Natural killer cell (primary cell): ENCODE results near the gene TNFRSF21. TPM values are rescaled to one million over a fixed set of nuclear protein-coding genes. Genes with fewer than 3 reads are reported as not detected.

ENCODE experiments used
- ATAC-seq, 3 donors: fragments of 150-1000 bp in 2 of 3; fragments of 200-7000 bp in 1 of 3; cut with Tn5 transposase; 1 replicate in 1 of 3; 2 replicates in 2 of 3; pipeline ENCODE4 v1.10.0; 2021; ENCODE audit warnings: mild to moderate bottlenecking in 2 of 3, moderate library complexity in 2 of 3
- DNase-seq, 2 donors: peaks; one replicate each; pipeline versions ENCODE4 v3.0.0 to v3.0.0-alpha.2; 2013 to 2021; ENCODE audit warnings: mixed read lengths in 1 of 2
- H3K27ac ChIP-seq: one replicate; pipeline ENCODE4 v1.5.1; 2013; ENCODE audit warnings: mild to moderate bottlenecking, low read length
- H3K27me3 ChIP-seq: one replicate; pipeline ENCODE4 v1.6.1; 2013; ENCODE audit warnings: low read length; ENCODE audit not compliant: control insufficient read depth, insufficient read depth
- H3K36me3 ChIP-seq: one replicate; pipeline ENCODE4 v1.6.1; 2013; ENCODE audit warnings: low read length; ENCODE audit not compliant: control insufficient read depth, insufficient read depth
- H3K4me1 ChIP-seq: one replicate; pipeline ENCODE4 v1.6.1; 2013; ENCODE audit warnings: low read length; ENCODE audit not compliant: control insufficient read depth, insufficient read depth
- H3K4me3 ChIP-seq: one replicate; pipeline ENCODE4 v1.5.1; 2013; ENCODE audit warnings: low read length
- H3K9me3 ChIP-seq: one replicate; pipeline ENCODE4 v1.6.1; 2013; ENCODE audit warnings: low read length; ENCODE audit not compliant: control insufficient read depth, insufficient read depth
- H3K27ac Mint-ChIP-seq, 2 donors: one replicate each; pipeline ENCODE4 v1.8.0; 2022; ENCODE audit warnings: mild to moderate bottlenecking in 2 of 2, mixed read lengths in 2 of 2, moderate library complexity in 1 of 2
- H3K27me3 Mint-ChIP-seq, 2 donors: one replicate each; pipeline ENCODE4 v1.8.0; 2022; ENCODE audit warnings: low read depth in 2 of 2, mixed read lengths in 2 of 2
- H3K36me3 Mint-ChIP-seq: one replicate; pipeline ENCODE4 v1.8.0; 2022; ENCODE audit warnings: mixed read lengths
- H3K4me1 Mint-ChIP-seq, 2 donors: one replicate each; pipeline ENCODE4 v1.8.0; 2022; ENCODE audit warnings: mixed read lengths in 2 of 2
- H3K4me3 Mint-ChIP-seq: one replicate; pipeline ENCODE4 v1.8.0; 2022; ENCODE audit warnings: mild to moderate bottlenecking, moderate library complexity, mixed read lengths
- H3K9me3 Mint-ChIP-seq, 2 donors: one replicate each; pipeline ENCODE4 v1.8.0; 2022; ENCODE audit warnings: mixed read lengths in 2 of 2
- WGBS: methylation state at CpG from one replicate; pipeline ENCODE4 v1.1.7; 2013; ENCODE audit warnings: missing lambda C conversion rate; ENCODE audit not compliant: insufficient coverage; 5-methylcytosine and 5-hydroxymethylcytosine counted together
- intact Hi-C: fragments of 100-400 bp; cut with micrococcal nuclease; formaldehyde crosslinking; loops from one replicate; pipeline ENCODE4 v1.14.2; 2022
- total RNA-seq, 4 donors: library from RNA; stranded (reverse); fragments of 120-200 nt in 1 of 4; gene quantifications; one replicate each; pipeline versions ENCODE4 v1.2.3 to v1.2.4, GENCODE V29; 2013 to 2022
- TF ChIP-seq, protein P1 (sequence below): fragments of 200-600 bp; IDR thresholded peaks from one replicate; pipeline ENCODE4 v1.8.0; 2022; ENCODE audit warnings: antibody characterized with exemption

Gene TNFRSF21
- total RNA-seq, 3 donors from 2014 or later (not counting 1 experiment from before 2014, with no cell fraction given), result 0.58 to 0.92 TPM; not detected in 1

DNA sequence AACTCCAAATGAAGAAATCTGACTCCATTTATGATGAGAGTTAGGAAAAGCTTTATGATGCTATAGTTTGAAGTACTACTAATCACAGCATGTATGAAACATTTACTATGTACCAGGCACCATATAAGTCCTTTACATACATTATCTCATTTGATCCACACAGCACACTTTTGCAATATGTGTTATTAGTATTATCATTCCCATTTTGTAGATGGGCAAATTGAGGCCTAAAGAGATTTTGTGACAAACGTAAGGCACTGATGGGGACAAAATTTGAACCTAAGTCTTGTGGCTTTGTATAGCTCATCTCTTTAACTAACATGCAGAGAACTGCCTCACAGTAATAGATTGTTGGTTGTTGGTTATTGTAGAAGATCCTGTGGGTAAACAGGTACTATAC is 14.2 kb upstream of the TNFRSF21 start:
- no peak for DNase-seq
- Histone ChIP-seq H3K4me3 (no peak overlapping the region), H3K36me3 (no peaks in the 10 kb centered on the region), H3K9me3 (no peaks in the 10 kb centered on the region), H3K27ac (no peak overlapping the region), H3K27me3 (no peaks in the 10 kb centered on the region), H3K4me1 (no peaks in the 10 kb centered on the region)
- intact Hi-C loops, result no loop called here
- Mint-ChIP-seq H3K4me1 (no peaks in the 10 kb centered on the region), H3K27ac (no peak overlapping the region), H3K9me3 (peaks cover 0 to under 1% of the 10 kb centered on the region in 2 donors), H3K4me3 (no peak overlapping the region), H3K27me3 (peaks cover 5 to 9% of the 10 kb centered on the region in 2 donors), H3K36me3 (no peaks in the 10 kb centered on the region)
- whole genome bisulfite sequencing, result no CpG with 5 or more reads among the region's 1 CpG
- TF ChIP-seq, protein P1, sequence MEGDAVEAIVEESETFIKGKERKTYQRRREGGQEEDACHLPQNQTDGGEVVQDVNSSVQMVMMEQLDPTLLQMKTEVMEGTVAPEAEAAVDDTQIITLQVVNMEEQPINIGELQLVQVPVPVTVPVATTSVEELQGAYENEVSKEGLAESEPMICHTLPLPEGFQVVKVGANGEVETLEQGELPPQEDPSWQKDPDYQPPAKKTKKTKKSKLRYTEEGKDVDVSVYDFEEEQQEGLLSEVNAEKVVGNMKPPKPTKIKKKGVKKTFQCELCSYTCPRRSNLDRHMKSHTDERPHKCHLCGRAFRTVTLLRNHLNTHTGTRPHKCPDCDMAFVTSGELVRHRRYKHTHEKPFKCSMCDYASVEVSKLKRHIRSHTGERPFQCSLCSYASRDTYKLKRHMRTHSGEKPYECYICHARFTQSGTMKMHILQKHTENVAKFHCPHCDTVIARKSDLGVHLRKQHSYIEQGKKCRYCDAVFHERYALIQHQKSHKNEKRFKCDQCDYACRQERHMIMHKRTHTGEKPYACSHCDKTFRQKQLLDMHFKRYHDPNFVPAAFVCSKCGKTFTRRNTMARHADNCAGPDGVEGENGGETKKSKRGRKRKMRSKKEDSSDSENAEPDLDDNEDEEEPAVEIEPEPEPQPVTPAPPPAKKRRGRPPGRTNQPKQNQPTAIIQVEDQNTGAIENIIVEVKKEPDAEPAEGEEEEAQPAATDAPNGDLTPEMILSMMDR, result no peak
- ATAC-seq, result no peak

DNA sequence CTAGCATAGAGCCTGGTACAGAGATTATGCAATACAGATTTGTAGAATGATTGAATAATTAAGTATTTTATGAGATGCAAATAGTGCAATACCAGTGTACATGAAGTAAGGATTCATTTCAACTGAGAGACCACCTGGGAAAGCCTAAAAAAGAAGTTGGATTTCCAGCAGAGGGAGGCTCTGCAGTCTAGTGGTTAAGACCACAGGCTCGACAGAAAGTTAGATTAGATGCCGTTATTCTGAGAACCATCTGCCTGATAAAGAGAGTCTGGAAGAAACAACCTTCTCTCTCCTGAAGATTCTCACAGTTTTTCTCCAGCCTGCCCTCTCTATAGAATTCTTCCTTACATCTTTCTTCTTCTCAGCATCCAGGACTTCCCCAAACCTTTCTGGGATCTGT is 13.6 kb upstream of the TNFRSF21 start:
- intact Hi-C loops, result no loop called here
- no peaks in the 10 kb centered on the region for H3K9me3 Mint-ChIP-seq
- Histone ChIP-seq H3K9me3 (no peaks in the 10 kb centered on the region), H3K27me3 (no peaks in the 10 kb centered on the region), H3K36me3 (no peaks in the 10 kb centered on the region), H3K27ac (no peak overlapping the region), H3K4me3 (no peak overlapping the region), H3K4me1 (no peaks in the 10 kb centered on the region)
- no peaks in the 10 kb centered on the region for H3K4me1 Mint-ChIP-seq
- WGBS, result 12% methylated on average over 2 of the region's 2 CpGs
- no peaks in the 10 kb centered on the region for H3K36me3 Mint-ChIP-seq
- H3K27ac Mint-ChIP-seq, result no peak overlapping the region
- no peak overlapping the region for H3K4me3 Mint-ChIP-seq
- TF ChIP-seq, protein P1, result no peak
- DNase-seq, result no peak
- H3K27me3 Mint-ChIP-seq, result peaks cover 5 to 8% of the 10 kb centered on the region in 2 donors
- no peak for ATAC-seq

DNA sequence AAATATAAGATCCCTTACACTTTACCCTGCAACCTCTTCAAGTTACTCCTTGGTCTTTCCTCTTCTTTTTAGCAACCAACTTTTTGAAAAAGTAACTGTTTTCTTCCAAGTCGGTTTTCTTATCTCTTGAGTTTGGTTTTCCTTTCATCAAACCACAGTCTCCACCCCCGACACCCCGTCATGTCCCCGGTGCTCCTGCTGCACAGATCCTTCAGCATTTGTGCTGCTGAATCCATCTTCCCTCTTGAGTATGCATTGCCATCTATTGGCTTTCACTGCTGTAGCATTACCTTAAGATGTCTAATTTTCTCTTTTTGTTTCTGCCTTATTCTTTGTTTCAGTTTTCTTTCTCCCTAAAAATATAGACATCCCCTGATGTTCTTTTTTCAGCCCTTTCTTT is 11.9 kb upstream of the TNFRSF21 start:
- Histone ChIP-seq H3K9me3 (no peaks in the 10 kb centered on the region), H3K36me3 (no peaks in the 10 kb centered on the region), H3K27ac (no peak overlapping the region), H3K27me3 (no peaks in the 10 kb centered on the region), H3K4me3 (no peak overlapping the region), H3K4me1 (no peaks in the 10 kb centered on the region)
- intact Hi-C loops, result no loop called here
- TF ChIP-seq, protein P1, result no peak
- Mint-ChIP-seq H3K27me3 (peaks cover 15 to 18% of the 10 kb centered on the region in 2 donors), H3K4me3 (no peak overlapping the region), H3K27ac (no peak overlapping the region), H3K9me3 (peaks cover 0 to 6% of the 10 kb centered on the region in 2 donors), H3K36me3 (no peaks in the 10 kb centered on the region), H3K4me1 (no peaks in the 10 kb centered on the region)
- ATAC-seq (no peak), DNase-seq (no peak)
- WGBS, result 5% methylated on average over 4 of the region's 4 CpGs

DNA sequence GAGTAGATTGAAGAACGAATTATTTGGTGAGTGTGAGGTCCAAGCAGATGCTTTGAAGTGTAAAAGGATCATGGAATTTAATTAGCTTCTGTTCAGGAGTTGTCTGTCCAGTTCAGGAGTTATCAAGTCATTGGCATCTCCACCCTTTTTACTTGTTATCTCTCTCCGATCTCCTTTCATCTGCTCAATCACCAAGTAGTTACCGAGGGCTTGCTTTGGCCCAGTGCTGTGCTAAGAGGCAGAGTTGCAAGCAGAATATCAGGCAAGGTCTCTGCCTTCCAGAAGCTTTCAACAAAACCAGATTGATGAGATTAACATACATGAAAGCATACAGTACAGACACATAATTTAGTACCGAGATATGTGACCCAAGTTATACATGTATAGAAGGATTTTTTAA is 10.2 kb upstream of the TNFRSF21 start:
- Mint-ChIP-seq H3K27ac (no peak overlapping the region), H3K4me3 (no peak overlapping the region), H3K36me3 (no peaks in the 10 kb centered on the region), H3K9me3 (peaks cover 0 to 6% of the 10 kb centered on the region in 2 donors), H3K27me3 (peaks cover 15 to 18% of the 10 kb centered on the region in 2 donors), H3K4me1 (no peaks in the 10 kb centered on the region)
- no peaks in the 10 kb centered on the region for H3K4me1 ChIP-seq
- no peaks in the 10 kb centered on the region for H3K36me3 ChIP-seq
- H3K27ac ChIP-seq, result no peak overlapping the region
- 91% methylated on average over 4 of the region's 4 CpGs for WGBS
- no peak for ATAC-seq
- intact Hi-C loops, result no loop called here
- no peaks in the 10 kb centered on the region for H3K27me3 ChIP-seq
- TF ChIP-seq, protein P1, result no peak
- H3K9me3 ChIP-seq, result no peaks in the 10 kb centered on the region
- H3K4me3 ChIP-seq, result no peak overlapping the region
- no peak for DNase-seq
